Omental fat pad (tissue), 4 donors: ENCODE measurements around the gene APOOL. TPM values are rescaled to one million over a fixed set of nuclear protein-coding genes. Genes with fewer than 3 reads are reported as not detected.
"Not testable (repeated sequence)": the region's sequence is repeated elsewhere in the genome, so short reads cannot be mapped to it uniquely, and the experiment has no call there.

Experiments used
- ATAC-seq: fragments of 150-250 bp; one replicate; pipeline ENCODE4 v1.9.1; 2016; ENCODE audit warnings: mild to moderate bottlenecking, moderate library complexity; ENCODE audit not compliant: low FRiP score
- DNase-seq: peaks from one replicate; pipeline ENCODE4 v3.0.0-alpha.2; 2019; ENCODE audit warnings: low spot score
- CTCF ChIP-seq, 3 donors: fragments of 450-650 bp; IDR thresholded peaks; one replicate each; pipeline ENCODE4 v1.5.1; 2016 to 2017; ENCODE audit warnings: antibody characterized with exemption in 3 of 3, mild to moderate bottlenecking in 3 of 3, moderate library complexity in 2 of 3
- total RNA-seq, 4 donors: library from RNA; depleted of rRNA; stranded (reverse); fragments of >200 nt; gene quantifications; one replicate each; pipeline ENCODE4 v1.1.0, GENCODE V29; 2016

Gene APOOL
- total RNA-seq, 4 donors from 2014 or later, result 8.3 to 12.0 (median 10.4) TPM

- DNase-seq, result no peak
- ATAC-seq, result no peak
- no peak for TF ChIP-seq CTCF (IDR thresholded peaks at IDR 0.05)
Observed at GRCh38 chrX:85065512-85066198, 62.0 kb downstream of the APOOL start.

GRCh38 chrX:85077247-85077646, 73.6 kb downstream of the APOOL start:
- not testable (repeated sequence) for ATAC-seq, DNase-seq

GRCh38 chrX:85084770-85085393, 81.2 kb downstream of the APOOL start:
- DNase-seq (no peak), ATAC-seq (no peak)
- no peak for TF ChIP-seq CTCF (IDR thresholded peaks at IDR 0.05)

GRCh38 chrX:85089321-85089840, 85.7 kb downstream of the APOOL start:
- DNase-seq (no peak), ATAC-seq (no peak)
- TF ChIP-seq CTCF (IDR thresholded peaks at IDR 0.05), result no peak

GRCh38 chrX:85107407-85107806, 103.7 kb downstream of the APOOL start:
- no peak for DNase-seq
- TF ChIP-seq CTCF (IDR thresholded peaks at IDR 0.05), result no peak
- ATAC-seq, result no peak

- ATAC-seq, result no peak
- TF ChIP-seq CTCF (IDR thresholded peaks at IDR 0.05), result no peak
Observed at GRCh38 chrX:85108165-85108564, 104.5 kb downstream of the APOOL start.

GRCh38 chrX:85109235-85109634, 105.6 kb downstream of the APOOL start:
- no peak for TF ChIP-seq CTCF (IDR thresholded peaks at IDR 0.05)
- ATAC-seq (no peak), DNase-seq (no peak)

More at GRCh38 chrX:85108165-85108564, 104.5 kb downstream of the APOOL start:
- DNase-seq, result no peak
